MM.1S (cell line): ENCODE measurements around the gene MS4A12.

ENCODE experiments used
- EZH2phosphoT487 ChIP-seq: fragments of 300-600 bp; sonication (generic); IDR thresholded peaks from 2 replicates; pipeline ENCODE4 v1.6.1; 2018; ENCODE audit warnings: antibody characterized with exemption, low read length
- TF ChIP-seq, protein P1 (sequence below): fragments of 300-600 bp; sonication (generic); IDR thresholded peaks from 2 replicates; pipeline ENCODE4 v1.5.1; 2016; ENCODE audit warnings: antibody characterized with exemption, low read length, mixed read lengths

GRCh38 chr11:60493454-60493853 is 876 bp downstream of the MS4A12 start:
- TF ChIP-seq EZH2phosphoT487, result no peak
- TF ChIP-seq, protein P1, sequence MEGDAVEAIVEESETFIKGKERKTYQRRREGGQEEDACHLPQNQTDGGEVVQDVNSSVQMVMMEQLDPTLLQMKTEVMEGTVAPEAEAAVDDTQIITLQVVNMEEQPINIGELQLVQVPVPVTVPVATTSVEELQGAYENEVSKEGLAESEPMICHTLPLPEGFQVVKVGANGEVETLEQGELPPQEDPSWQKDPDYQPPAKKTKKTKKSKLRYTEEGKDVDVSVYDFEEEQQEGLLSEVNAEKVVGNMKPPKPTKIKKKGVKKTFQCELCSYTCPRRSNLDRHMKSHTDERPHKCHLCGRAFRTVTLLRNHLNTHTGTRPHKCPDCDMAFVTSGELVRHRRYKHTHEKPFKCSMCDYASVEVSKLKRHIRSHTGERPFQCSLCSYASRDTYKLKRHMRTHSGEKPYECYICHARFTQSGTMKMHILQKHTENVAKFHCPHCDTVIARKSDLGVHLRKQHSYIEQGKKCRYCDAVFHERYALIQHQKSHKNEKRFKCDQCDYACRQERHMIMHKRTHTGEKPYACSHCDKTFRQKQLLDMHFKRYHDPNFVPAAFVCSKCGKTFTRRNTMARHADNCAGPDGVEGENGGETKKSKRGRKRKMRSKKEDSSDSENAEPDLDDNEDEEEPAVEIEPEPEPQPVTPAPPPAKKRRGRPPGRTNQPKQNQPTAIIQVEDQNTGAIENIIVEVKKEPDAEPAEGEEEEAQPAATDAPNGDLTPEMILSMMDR, result no peak
